NCI-H1048 (cell line): ENCODE data around the gene CALCOCO1.
A peak's percentile ranks its signal among the peaks of the same experiment; 100 is the strongest.

Source experiments
- DNase-seq: peaks from one replicate; lab custom pipeline; 2025; lab: John Stamatoyannopoulos, UW

The CALCOCO1 gene

GRCh38 chr12:53659571-53659981, 67.7 kb downstream of the CALCOCO1 start:
- no peak for DNase-seq

DNA sequence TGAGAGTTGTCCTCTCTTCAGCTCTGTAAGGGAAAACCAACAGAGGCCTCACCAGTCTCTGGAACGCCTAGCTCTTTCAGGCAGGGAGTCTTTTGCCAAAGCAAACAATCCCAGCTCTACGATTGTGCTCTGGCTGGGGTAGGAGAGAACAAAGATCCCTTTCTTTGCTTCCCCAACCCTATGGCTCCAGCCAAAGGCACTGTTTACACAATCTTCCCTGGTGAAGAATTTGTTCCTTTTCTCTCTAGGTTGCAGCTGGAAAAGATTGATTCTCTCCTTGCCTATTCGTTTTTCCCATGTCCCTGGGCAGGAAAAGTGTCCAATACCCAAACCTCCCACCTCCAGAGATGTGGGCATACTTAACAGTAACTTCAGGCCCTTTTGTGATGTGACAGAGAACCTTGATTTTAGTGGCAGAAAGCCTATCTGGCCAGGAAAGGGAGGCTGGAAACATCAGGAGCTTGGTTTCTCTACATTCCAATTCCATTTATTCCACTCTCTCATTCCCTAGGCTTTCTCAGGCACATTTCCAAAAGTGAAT, 68.2 kb downstream of the CALCOCO1 start:
- DNase-seq: peak; percentile 68
